ENCODE data around the gene UMAD1. TPM values are rescaled to one million over a fixed set of nuclear protein-coding genes. Genes with fewer than 3 reads are reported as not detected.

UMAD1 gene
- total and polyA plus RNA-seq, 2 of the 13 experiments (the other 11 are each of a cell fraction or from before 2014, with no cell fraction given), result 16.8 to 17.6 TPM

DNA sequence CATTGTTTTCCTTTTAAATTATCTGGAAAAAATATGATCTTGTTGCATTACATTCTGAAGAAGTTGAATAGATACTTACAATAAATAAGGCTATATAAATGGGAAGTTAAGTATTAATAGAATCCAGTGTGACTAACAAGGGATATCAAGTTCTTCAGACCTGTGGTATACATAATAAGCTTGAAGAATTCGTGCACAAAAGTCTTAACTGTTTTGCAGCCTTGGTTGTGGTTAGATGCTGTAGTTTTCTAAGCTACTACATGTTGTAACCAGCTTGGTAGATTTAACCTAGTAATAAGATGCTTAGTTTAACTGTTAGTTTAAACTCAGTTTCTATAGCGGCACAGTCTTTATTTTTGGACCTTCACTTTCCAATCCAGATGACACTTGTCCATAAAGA, 221.8 kb downstream of the UMAD1 start:
- 69% methylated on average over 2 of the region's 2 CpGs for WGBS (ENCODE audit: low lambda C conversion rate)
- CTCF ChIA-PET (ENCODE audit: low intra/inter-chr PET ratio, low total read pairs), result no interaction called here
- no peak overlapping the region for H3K9ac ChIP-seq (ENCODE audit: insufficient read depth, low read depth, low read length)

DNA sequence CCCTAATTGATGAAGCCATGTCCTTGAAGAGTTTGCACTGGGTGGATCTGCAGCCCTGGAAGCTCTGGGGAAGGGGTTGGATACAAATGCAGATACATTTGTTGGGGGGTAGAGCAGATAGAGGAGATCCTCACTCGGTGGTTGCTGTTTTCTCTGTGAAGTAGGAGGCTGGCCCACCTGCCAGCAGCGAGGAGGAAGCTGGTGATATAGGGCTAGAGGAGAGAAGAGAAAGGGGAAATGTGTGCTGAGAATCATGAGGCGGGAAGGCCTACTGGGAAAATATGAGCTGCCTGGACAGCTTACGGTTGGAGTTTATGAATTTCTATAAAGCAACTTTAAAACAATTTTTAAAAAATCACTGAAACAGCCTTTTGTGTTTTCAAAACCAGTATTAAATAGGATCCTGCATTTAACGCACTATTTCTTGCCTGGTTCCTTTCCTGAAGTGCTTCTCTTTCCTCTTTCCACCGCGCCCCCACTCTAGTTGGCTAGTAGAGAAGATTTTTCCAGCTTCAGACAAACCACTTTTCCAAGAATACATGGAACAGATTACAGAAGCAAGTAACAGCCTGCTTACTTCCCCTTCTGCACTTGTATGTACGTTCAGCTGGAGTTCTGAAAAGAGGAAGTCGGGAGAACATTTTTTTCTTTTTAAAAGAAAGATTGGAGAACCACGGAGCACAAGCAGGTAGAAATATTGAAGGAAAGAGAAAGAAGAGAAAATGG, 227.5 kb downstream of the UMAD1 start:
- in situ Hi-C loops (cut with HindIII; ENCODE audit: extremely low pct_ligation_motif_present, low pct_unique_long_range_greater_than_20kb) (no loop called here), intact Hi-C loops (cut with micrococcal nuclease; ENCODE audit: unreplicated experiment) (no loop called here)
- ATAC-seq, result no peak
- WGBS (ENCODE audit: low lambda C conversion rate), result 93% methylated on average over 10 of the region's 10 CpGs
- ChIA-PET CTCF (ENCODE audit: low intra/inter-chr PET ratio, low total read pairs) (no interaction called here), POLR2A (no interaction called here)
- Histone ChIP-seq H3K4me1 (ENCODE audit: insufficient read depth, low read length) (no peaks in the 10 kb centered on the region), H3K9me3 (ENCODE audit: low read length) (no peaks in the 10 kb centered on the region), H3K36me3 (replicated peaks in 1 of 2; ENCODE audit: control insufficient read depth in 1 of 2, insufficient read depth in 2 of 2, low read length in 2 of 2) (no peaks in the 10 kb centered on the region), H3K27ac (ENCODE audit: extremely low read length, insufficient read depth, low read length) (no peak overlapping the region), H3K4me3 (replicated peaks in 1 of 3; ENCODE audit: insufficient read depth in 1 of 3, low read depth in 2 of 3, low read length in 3 of 3) (no peak overlapping the region), H3K27me3 (ENCODE audit: control insufficient read depth in 1 of 2, insufficient read depth in 2 of 2, low read length in 2 of 2) (no peaks in the 10 kb centered on the region), H2AFZ (ENCODE audit: low read length) (no peak overlapping the region), H4K20me1 (ENCODE audit: insufficient read depth, low read length) (no peaks in the 10 kb centered on the region), H3K4me2 (ENCODE audit: low read depth, low read length) (no peak overlapping the region), H3K9ac (ENCODE audit: insufficient read depth, low read depth, low read length) (no peak overlapping the region), H3K79me2 (ENCODE audit: insufficient read depth, low read length) (no peaks in the 10 kb centered on the region)
- TF ChIP-seq IKZF4 (CRISPR knock-in tag; IDR thresholded peaks at IDR 0.05; ENCODE audit: borderline replicate concordance, low read depth, not compliant biosample characterization) (no peak), ZNF605 (CRISPR knock-in tag; IDR thresholded peaks at IDR 0.05) (no peak), ZNF629 (CRISPR knock-in tag; conservative IDR thresholded peaks at IDR 0.05) (no peak), ZNF569 (CRISPR knock-in tag; IDR thresholded peaks at IDR 0.05; ENCODE audit: borderline replicate concordance) (no peak), ELF3 (CRISPR knock-in tag; IDR thresholded peaks at IDR 0.05) (no peak), CREB1 (IDR thresholded peaks at IDR 0.05) (no peak), CREB1 (CRISPR knock-in tag; IDR thresholded peaks at IDR 0.05) (no peak), ZNF17 (CRISPR knock-in tag; IDR thresholded peaks at IDR 0.05) (no peak), NFRKB (IDR thresholded peaks at IDR 0.05) (no peak), REXO4 (CRISPR knock-in tag; IDR thresholded peaks at IDR 0.05; ENCODE audit: borderline replicate concordance) (no peak), ATF7 (IDR thresholded peaks at IDR 0.05) (no peak), ATF7 (CRISPR knock-in tag; IDR thresholded peaks at IDR 0.05) (no peak), REPIN1 (CRISPR knock-in tag; IDR thresholded peaks at IDR 0.05; ENCODE audit: borderline replicate concordance, low read depth) (no peak), SNAPC2 (CRISPR knock-in tag; IDR thresholded peaks at IDR 0.05) (no peak), ZNF619 (CRISPR knock-in tag; IDR thresholded peaks at IDR 0.05) (no peak), ZNF496 (CRISPR knock-in tag; IDR thresholded peaks at IDR 0.05; ENCODE audit: insufficient replicate concordance) (no peak)
- TF ChIP-seq, protein P1, sequence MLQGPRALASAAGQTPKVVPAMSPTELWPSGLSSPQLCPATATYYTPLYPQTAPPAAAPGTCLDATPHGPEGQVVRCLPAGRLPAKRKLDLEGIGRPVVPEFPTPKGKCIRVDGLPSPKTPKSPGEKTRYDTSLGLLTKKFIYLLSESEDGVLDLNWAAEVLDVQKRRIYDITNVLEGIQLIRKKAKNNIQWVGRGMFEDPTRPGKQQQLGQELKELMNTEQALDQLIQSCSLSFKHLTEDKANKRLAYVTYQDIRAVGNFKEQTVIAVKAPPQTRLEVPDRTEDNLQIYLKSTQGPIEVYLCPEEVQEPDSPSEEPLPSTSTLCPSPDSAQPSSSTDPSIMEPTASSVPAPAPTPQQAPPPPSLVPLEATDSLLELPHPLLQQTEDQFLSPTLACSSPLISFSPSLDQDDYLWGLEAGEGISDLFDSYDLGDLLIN (CRISPR knock-in tag; IDR thresholded peaks at IDR 0.05; ENCODE audit: borderline replicate concordance), result no peak
- no peak for FAIRE-seq
- no peak for DNase-seq (ENCODE audit: low spot score)
- BruUV-seq (replicated peaks), result no TSS peak

More for the DNA sequence above, 221.8 kb downstream of the UMAD1 start:
- intact Hi-C loops (cut with micrococcal nuclease; ENCODE audit: unreplicated experiment) (no loop called here), in situ Hi-C loops (cut with HindIII; ENCODE audit: extremely low pct_ligation_motif_present, low pct_unique_long_range_greater_than_20kb) (no loop called here)
- no peak for FAIRE-seq
- Histone ChIP-seq H3K27ac (ENCODE audit: extremely low read length, insufficient read depth, low read length) (no peak overlapping the region), H2AFZ (ENCODE audit: low read length) (no peak overlapping the region), H3K4me2 (ENCODE audit: low read depth, low read length) (no peak overlapping the region), H3K4me3 (replicated peaks in 1 of 3; ENCODE audit: insufficient read depth in 1 of 3, low read depth in 2 of 3, low read length in 3 of 3) (no peak overlapping the region), H3K27me3 (ENCODE audit: control insufficient read depth in 1 of 2, insufficient read depth in 2 of 2, low read length in 2 of 2) (no peaks in the 10 kb centered on the region), H3K9me3 (ENCODE audit: low read length) (no peaks in the 10 kb centered on the region), H3K79me2 (ENCODE audit: insufficient read depth, low read length) (no peaks in the 10 kb centered on the region), H3K36me3 (replicated peaks in 1 of 2; ENCODE audit: control insufficient read depth in 1 of 2, insufficient read depth in 2 of 2, low read length in 2 of 2) (no peaks in the 10 kb centered on the region), H3K4me1 (ENCODE audit: insufficient read depth, low read length) (peaks cover 9% of the 10 kb centered on the region), H4K20me1 (ENCODE audit: insufficient read depth, low read length) (no peaks in the 10 kb centered on the region)
- POLR2A ChIA-PET, result no interaction called here
- no peak for ATAC-seq
- BruUV-seq (replicated peaks), result no TSS peak
- TF ChIP-seq CHD4 (IDR thresholded peaks at IDR 0.05; ENCODE audit: borderline replicate concordance, low read length) (no peak), ZEB1 (IDR thresholded peaks at IDR 0.05; ENCODE audit: insufficient replicate concordance, low read depth) (no peak)
- TF ChIP-seq, protein P2, sequence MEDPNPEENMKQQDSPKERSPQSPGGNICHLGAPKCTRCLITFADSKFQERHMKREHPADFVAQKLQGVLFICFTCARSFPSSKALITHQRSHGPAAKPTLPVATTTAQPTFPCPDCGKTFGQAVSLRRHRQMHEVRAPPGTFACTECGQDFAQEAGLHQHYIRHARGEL (CRISPR knock-in tag; IDR thresholded peaks at IDR 0.05), result no peak
- no peak for DNase-seq (ENCODE audit: low spot score)
